ENCODE measurements around the gene HMCN2.
A peak's percentile ranks its signal among the peaks of the same experiment; 100 is the strongest.

HMCN2 gene

GRCh38 chr9:130290291-130291181 lies 25.0 kb downstream of the HMCN2 start:
- no peak for DNase-seq (ENCODE audit: low read depth)

GRCh38 chr9:130291474-130291873 lies 25.9 kb downstream of the HMCN2 start:
- DNase-seq (ENCODE audit: low read depth), result no peak

GRCh38 chr9:130292106-130292505 lies 26.5 kb downstream of the HMCN2 start:
- no peak for DNase-seq (ENCODE audit: low read depth)

- DNase-seq (ENCODE audit: low read depth), result no peak
Measured at GRCh38 chr9:130294664-130295063, 29.1 kb downstream of the HMCN2 start.

GRCh38 chr9:130295431-130295830 lies 29.9 kb downstream of the HMCN2 start:
- no peak for DNase-seq (ENCODE audit: low read depth)

GRCh38 chr9:130295945-130296782 lies 30.6 kb downstream of the HMCN2 start:
- DNase-seq (ENCODE audit: low read depth), result no peak

GRCh38 chr9:130296783-130297055 lies 31.2 kb downstream of the HMCN2 start:
- DNase-seq (ENCODE audit: low read depth), result no peak

GRCh38 chr9:130297371-130297770 lies 31.8 kb downstream of the HMCN2 start:
- no peak for DNase-seq (ENCODE audit: low read depth)

GRCh38 chr9:130298662-130299279 lies 33.2 kb downstream of the HMCN2 start:
- DNase-seq (ENCODE audit: low read depth), result no peak

- DNase-seq (ENCODE audit: low read depth), result peak; percentile 32
Measured at GRCh38 chr9:130299785-130300615, 34.4 kb downstream of the HMCN2 start.

GRCh38 chr9:130300739-130301138 lies 35.2 kb downstream of the HMCN2 start:
- no peak for DNase-seq (ENCODE audit: low read depth)

- no peak for DNase-seq (ENCODE audit: low read depth)
Measured at GRCh38 chr9:130301483-130302286, 36.1 kb downstream of the HMCN2 start.

- no peak for DNase-seq (ENCODE audit: low read depth)
Measured at GRCh38 chr9:130302785-130303612, 37.4 kb downstream of the HMCN2 start.

GRCh38 chr9:130303613-130304055 lies 38.1 kb downstream of the HMCN2 start:
- no peak for DNase-seq (ENCODE audit: low read depth)

- DNase-seq (ENCODE audit: low read depth), result no peak
Measured at GRCh38 chr9:130304116-130304515, 38.6 kb downstream of the HMCN2 start.

GRCh38 chr9:130304643-130305042 lies 39.1 kb downstream of the HMCN2 start:
- no peak for DNase-seq (ENCODE audit: low read depth)

GRCh38 chr9:130305381-130305780 lies 39.8 kb downstream of the HMCN2 start:
- no peak for DNase-seq (ENCODE audit: low read depth)

- no peak for DNase-seq (ENCODE audit: low read depth)
Measured at GRCh38 chr9:130306823-130307666, 41.5 kb downstream of the HMCN2 start.

- DNase-seq (ENCODE audit: low read depth), result no peak
Measured at GRCh38 chr9:130307667-130307943, 42.0 kb downstream of the HMCN2 start.
